Breast epithelium (tissue), 4 donors: ENCODE measurements around the gene UBP1. TPM values are rescaled to one million over a fixed set of nuclear protein-coding genes. Genes with fewer than 3 reads are reported as not detected.
"Not testable (repeated sequence)": the region's sequence is repeated elsewhere in the genome, so short reads cannot be mapped to it uniquely, and the experiment has no call there.

ENCODE experiments used
- DNase-seq, 2 donors: peaks; one replicate each; pipeline ENCODE4 v3.0.0-alpha.2; 2019; ENCODE audit warnings: low spot score in 2 of 2
- H3K27ac ChIP-seq, 2 donors: fragments of 200-600 bp; sonication (generic) in 1 of 2; one replicate each; pipeline ENCODE4 v1.5.1; 2016 to 2019; ENCODE audit warnings: mild to moderate bottlenecking in 1 of 2
- H3K27me3 ChIP-seq, 2 donors: fragments of 200-600 bp; sonication (generic) in 1 of 2; one replicate each; pipeline versions ENCODE4 v1.5.1 to v1.6.0; 2017 to 2019; ENCODE audit warnings: control low read depth in 1 of 2, mild to moderate bottlenecking in 1 of 2
- H3K36me3 ChIP-seq: fragments of 200-600 bp; one replicate; pipeline ENCODE4 v1.5.1; 2019
- H3K4me1 ChIP-seq, 2 donors: fragments of 200-600 bp; sonication (generic); one replicate each; pipeline ENCODE4 v1.5.1; 2016 to 2019; ENCODE audit warnings: control low read depth in 1 of 2
- H3K4me3 ChIP-seq, 3 donors: fragments of 200-600 bp; sonication (generic); 1 replicate in 2 of 3; 2 replicates in 1 of 3; pipeline ENCODE4 v1.5.1; 2016 to 2019; ENCODE audit warnings: mild to moderate bottlenecking in 3 of 3, moderate library complexity in 2 of 3
- H3K9me3 ChIP-seq, 2 donors: fragments of 200-600 bp; sonication (generic) in 1 of 2; one replicate each; pipeline ENCODE4 v1.5.1; 2016 to 2019; ENCODE audit warnings: control low read depth in 1 of 2
- CTCF ChIP-seq, 3 donors: fragments of 450-650 bp; IDR thresholded peaks; one replicate each; pipeline ENCODE4 v1.5.1; 2016 to 2017; ENCODE audit warnings: antibody characterized with exemption in 3 of 3, mild to moderate bottlenecking in 3 of 3, moderate library complexity in 3 of 3
- POLR2A ChIP-seq: fragments of 450-650 bp; IDR thresholded peaks from one replicate; pipeline ENCODE4 v1.6.1; 2016; ENCODE audit warnings: antibody characterized with exemption, mild to moderate bottlenecking, moderate library complexity
- POLR2AphosphoS5 ChIP-seq, 3 donors: sonication (generic); formaldehyde crosslinking; IDR thresholded peaks; one replicate each; pipeline ENCODE4 v1.6.1; 2017; ENCODE audit warnings: antibody characterized with exemption in 3 of 3
- intact Hi-C: fragments of 100-400 bp; cut with DNase I; formaldehyde crosslinking; loops from one replicate; pipeline ENCODE4 v1.15.1; 2023; ENCODE audit warnings: low total_unique reads
- total RNA-seq, 3 donors: library from RNA; depleted of rRNA; stranded (reverse); fragments of >200 nt; gene quantifications; one replicate each; pipeline ENCODE4 v1.1.0, GENCODE V29; 2016

UBP1 gene
- total RNA-seq, 3 donors from 2014 or later: 55.2 to 73.8 (median 69.5) TPM

- TF ChIP-seq POLR2A (no peak), CTCF (IDR thresholded peaks at IDR 0.05) (no peak), POLR2AphosphoS5 (IDR thresholded peaks at IDR 0.05) (no peak)
- Histone ChIP-seq H3K9me3 (peaks cover 21 to 33% of the 10 kb centered on the region in 2 donors), H3K4me3 (no peak overlapping the region), H3K4me1 (no peaks in the 10 kb centered on the region), H3K36me3 (no peaks in the 10 kb centered on the region), H3K27me3 (no peaks in the 10 kb centered on the region), H3K27ac (no peak overlapping the region)
- intact Hi-C loops: no loop called here
- DNase-seq: no peak
Measured at GRCh38 chr3:33456756-33457155, 16.6 kb upstream of the UBP1 start.

GRCh38 chr3:33453331-33453761 lies 13.1 kb upstream of the UBP1 start:
- no peak for TF ChIP-seq POLR2A
- TF ChIP-seq POLR2AphosphoS5 (IDR thresholded peaks at IDR 0.05): no peak
- no peak for TF ChIP-seq CTCF (IDR thresholded peaks at IDR 0.05)
- Histone ChIP-seq H3K27me3 (no peaks in the 10 kb centered on the region), H3K9me3 (peaks cover 7% of the 10 kb centered on the region in 2 donors), H3K4me3 (no peak overlapping the region), H3K36me3 (no peaks in the 10 kb centered on the region), H3K27ac (no peak overlapping the region), H3K4me1 (no peaks in the 10 kb centered on the region)
- intact Hi-C loops: no loop called here
- no peak for DNase-seq

- H3K27me3 ChIP-seq, H3K4me1 ChIP-seq, H3K27ac ChIP-seq, intact Hi-C loops, DNase-seq, H3K4me3 ChIP-seq, H3K9me3 ChIP-seq, H3K36me3 ChIP-seq: not testable (repeated sequence)
Measured at GRCh38 chr3:33451994-33452393, 11.8 kb upstream of the UBP1 start.

GRCh38 chr3:33447958-33448357 lies 7.8 kb upstream of the UBP1 start:
- H3K9me3 ChIP-seq: no peaks in the 10 kb centered on the region
- DNase-seq: no peak
- H3K36me3 ChIP-seq: no peaks in the 10 kb centered on the region
- intact Hi-C loops: no loop called here
- no peak overlapping the region for H3K4me3 ChIP-seq
- no peak for TF ChIP-seq CTCF (IDR thresholded peaks at IDR 0.05)
- TF ChIP-seq POLR2A: no peak
- no peak for TF ChIP-seq POLR2AphosphoS5 (IDR thresholded peaks at IDR 0.05)
- H3K4me1 ChIP-seq: no peaks in the 10 kb centered on the region
- H3K27ac ChIP-seq: no peak overlapping the region
- no peaks in the 10 kb centered on the region for H3K27me3 ChIP-seq

GRCh38 chr3:33447256-33447625 lies 7.0 kb upstream of the UBP1 start:
- intact Hi-C loops, H3K9me3 ChIP-seq, H3K27ac ChIP-seq, H3K4me1 ChIP-seq, H3K36me3 ChIP-seq, H3K27me3 ChIP-seq, H3K4me3 ChIP-seq, DNase-seq: not testable (repeated sequence)

- H3K9me3 ChIP-seq: no peaks in the 10 kb centered on the region
- no peak for DNase-seq
- H3K36me3 ChIP-seq: no peaks in the 10 kb centered on the region
- no peak for TF ChIP-seq POLR2AphosphoS5 (IDR thresholded peaks at IDR 0.05)
- TF ChIP-seq POLR2A: no peak
- TF ChIP-seq CTCF (IDR thresholded peaks at IDR 0.05): no peak
- peak overlapping the region; percentile 95 to 99 for H3K27ac ChIP-seq
- H3K4me1 ChIP-seq: peaks cover 0 to 5% of the 10 kb centered on the region in 2 donors
- no peaks in the 10 kb centered on the region for H3K27me3 ChIP-seq
- no peak overlapping the region for H3K4me3 ChIP-seq
- intact Hi-C loops: no loop called here
Measured at GRCh38 chr3:33442190-33442589, 2.0 kb upstream of the UBP1 start.
